ENCODE measurements around the gene WDTC1.

The WDTC1 gene

GRCh38 chr1:27303509-27303908 lies 69.1 kb downstream of the WDTC1 start:
- no peak for DNase-seq

GRCh38 chr1:27306071-27306470 lies 71.6 kb downstream of the WDTC1 start:
- no peak for DNase-seq

GRCh38 chr1:27306892-27307761 lies 72.7 kb downstream of the WDTC1 start:
- no peak for DNase-seq

GRCh38 chr1:27307874-27308598 lies 73.6 kb downstream of the WDTC1 start:
- DNase-seq = no peak

GRCh38 chr1:27314169-27314568 lies 79.7 kb downstream of the WDTC1 start:
- DNase-seq = no peak

GRCh38 chr1:27314737-27315136 lies 80.3 kb downstream of the WDTC1 start:
- DNase-seq = no peak

GRCh38 chr1:27316860-27317259 lies 82.4 kb downstream of the WDTC1 start:
- DNase-seq = no peak

- no peak for DNase-seq
Measured at GRCh38 chr1:27318136-27318535, 83.7 kb downstream of the WDTC1 start.

- DNase-seq = no peak
Measured at GRCh38 chr1:27318596-27318995, 84.2 kb downstream of the WDTC1 start.

- peak; percentile 97 for DNase-seq
Measured at GRCh38 chr1:27321813-27322568, 87.6 kb downstream of the WDTC1 start, which contains the start of gene TMEM222. Gene TMEM222, plus strand, starts transcription at chr1:27322163. Its CDS starts 35 bp downstream, at chr1:27322198.

GRCh38 chr1:27322569-27323240 lies 88.3 kb downstream of the WDTC1 start:
- DNase-seq = no peak

GRCh38 chr1:27325286-27325685 lies 90.9 kb downstream of the WDTC1 start:
- no peak for DNase-seq

- DNase-seq = no peak
Measured at GRCh38 chr1:27327964-27328363, 93.5 kb downstream of the WDTC1 start.

GRCh38 chr1:27330786-27331185 lies 96.4 kb downstream of the WDTC1 start:
- DNase-seq = no peak

- DNase-seq = no peak
Measured at GRCh38 chr1:27331426-27331825, 97.0 kb downstream of the WDTC1 start.

- no peak for DNase-seq
Measured at GRCh38 chr1:27331922-27332321, 97.5 kb downstream of the WDTC1 start.

GRCh38 chr1:27332536-27333281 lies 98.3 kb downstream of the WDTC1 start:
- DNase-seq = peak; percentile 11

- no peak for DNase-seq
Measured at GRCh38 chr1:27333717-27334279, 99.4 kb downstream of the WDTC1 start.

- DNase-seq = no peak
Measured at GRCh38 chr1:27335506-27336422, 101.3 kb downstream of the WDTC1 start.

GRCh38 chr1:27336756-27337155 lies 102.3 kb downstream of the WDTC1 start:
- no peak for DNase-seq

- DNase-seq = no peak
Measured at GRCh38 chr1:27338751-27339150, 104.3 kb downstream of the WDTC1 start.

Data from NCI-H1105 treated with DMSO at 0.1 percent for 48 hours (cell line).